ENCODE data around the gene CHEK2. TPM values are rescaled to one million over a fixed set of nuclear protein-coding genes. Genes with fewer than 3 reads are reported as not detected.

CHEK2 gene
- total and polyA plus RNA-seq, 2 experiments from 2014 or later = 86.0 to 121 TPM

DNA sequence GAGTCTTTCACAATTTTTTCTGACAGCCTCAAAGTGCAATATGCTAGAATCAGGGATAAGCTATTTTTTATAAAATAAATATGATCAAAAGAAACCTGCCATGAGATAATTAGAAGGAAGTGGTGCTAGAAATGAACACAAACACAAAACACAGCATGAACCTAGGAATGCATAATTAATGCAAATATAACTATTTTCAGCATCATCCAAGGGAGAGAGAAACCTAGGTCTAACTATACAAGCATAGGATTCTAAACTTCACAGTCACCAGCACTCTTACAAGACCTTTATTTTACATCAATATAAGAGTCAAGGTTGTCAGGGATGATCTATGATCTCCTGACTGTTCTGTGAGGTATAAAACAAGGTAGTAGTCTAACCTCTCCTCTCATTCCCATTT, 91.2 kb downstream of the CHEK2 start (continued):
- TF ChIP-seq, protein P1, sequence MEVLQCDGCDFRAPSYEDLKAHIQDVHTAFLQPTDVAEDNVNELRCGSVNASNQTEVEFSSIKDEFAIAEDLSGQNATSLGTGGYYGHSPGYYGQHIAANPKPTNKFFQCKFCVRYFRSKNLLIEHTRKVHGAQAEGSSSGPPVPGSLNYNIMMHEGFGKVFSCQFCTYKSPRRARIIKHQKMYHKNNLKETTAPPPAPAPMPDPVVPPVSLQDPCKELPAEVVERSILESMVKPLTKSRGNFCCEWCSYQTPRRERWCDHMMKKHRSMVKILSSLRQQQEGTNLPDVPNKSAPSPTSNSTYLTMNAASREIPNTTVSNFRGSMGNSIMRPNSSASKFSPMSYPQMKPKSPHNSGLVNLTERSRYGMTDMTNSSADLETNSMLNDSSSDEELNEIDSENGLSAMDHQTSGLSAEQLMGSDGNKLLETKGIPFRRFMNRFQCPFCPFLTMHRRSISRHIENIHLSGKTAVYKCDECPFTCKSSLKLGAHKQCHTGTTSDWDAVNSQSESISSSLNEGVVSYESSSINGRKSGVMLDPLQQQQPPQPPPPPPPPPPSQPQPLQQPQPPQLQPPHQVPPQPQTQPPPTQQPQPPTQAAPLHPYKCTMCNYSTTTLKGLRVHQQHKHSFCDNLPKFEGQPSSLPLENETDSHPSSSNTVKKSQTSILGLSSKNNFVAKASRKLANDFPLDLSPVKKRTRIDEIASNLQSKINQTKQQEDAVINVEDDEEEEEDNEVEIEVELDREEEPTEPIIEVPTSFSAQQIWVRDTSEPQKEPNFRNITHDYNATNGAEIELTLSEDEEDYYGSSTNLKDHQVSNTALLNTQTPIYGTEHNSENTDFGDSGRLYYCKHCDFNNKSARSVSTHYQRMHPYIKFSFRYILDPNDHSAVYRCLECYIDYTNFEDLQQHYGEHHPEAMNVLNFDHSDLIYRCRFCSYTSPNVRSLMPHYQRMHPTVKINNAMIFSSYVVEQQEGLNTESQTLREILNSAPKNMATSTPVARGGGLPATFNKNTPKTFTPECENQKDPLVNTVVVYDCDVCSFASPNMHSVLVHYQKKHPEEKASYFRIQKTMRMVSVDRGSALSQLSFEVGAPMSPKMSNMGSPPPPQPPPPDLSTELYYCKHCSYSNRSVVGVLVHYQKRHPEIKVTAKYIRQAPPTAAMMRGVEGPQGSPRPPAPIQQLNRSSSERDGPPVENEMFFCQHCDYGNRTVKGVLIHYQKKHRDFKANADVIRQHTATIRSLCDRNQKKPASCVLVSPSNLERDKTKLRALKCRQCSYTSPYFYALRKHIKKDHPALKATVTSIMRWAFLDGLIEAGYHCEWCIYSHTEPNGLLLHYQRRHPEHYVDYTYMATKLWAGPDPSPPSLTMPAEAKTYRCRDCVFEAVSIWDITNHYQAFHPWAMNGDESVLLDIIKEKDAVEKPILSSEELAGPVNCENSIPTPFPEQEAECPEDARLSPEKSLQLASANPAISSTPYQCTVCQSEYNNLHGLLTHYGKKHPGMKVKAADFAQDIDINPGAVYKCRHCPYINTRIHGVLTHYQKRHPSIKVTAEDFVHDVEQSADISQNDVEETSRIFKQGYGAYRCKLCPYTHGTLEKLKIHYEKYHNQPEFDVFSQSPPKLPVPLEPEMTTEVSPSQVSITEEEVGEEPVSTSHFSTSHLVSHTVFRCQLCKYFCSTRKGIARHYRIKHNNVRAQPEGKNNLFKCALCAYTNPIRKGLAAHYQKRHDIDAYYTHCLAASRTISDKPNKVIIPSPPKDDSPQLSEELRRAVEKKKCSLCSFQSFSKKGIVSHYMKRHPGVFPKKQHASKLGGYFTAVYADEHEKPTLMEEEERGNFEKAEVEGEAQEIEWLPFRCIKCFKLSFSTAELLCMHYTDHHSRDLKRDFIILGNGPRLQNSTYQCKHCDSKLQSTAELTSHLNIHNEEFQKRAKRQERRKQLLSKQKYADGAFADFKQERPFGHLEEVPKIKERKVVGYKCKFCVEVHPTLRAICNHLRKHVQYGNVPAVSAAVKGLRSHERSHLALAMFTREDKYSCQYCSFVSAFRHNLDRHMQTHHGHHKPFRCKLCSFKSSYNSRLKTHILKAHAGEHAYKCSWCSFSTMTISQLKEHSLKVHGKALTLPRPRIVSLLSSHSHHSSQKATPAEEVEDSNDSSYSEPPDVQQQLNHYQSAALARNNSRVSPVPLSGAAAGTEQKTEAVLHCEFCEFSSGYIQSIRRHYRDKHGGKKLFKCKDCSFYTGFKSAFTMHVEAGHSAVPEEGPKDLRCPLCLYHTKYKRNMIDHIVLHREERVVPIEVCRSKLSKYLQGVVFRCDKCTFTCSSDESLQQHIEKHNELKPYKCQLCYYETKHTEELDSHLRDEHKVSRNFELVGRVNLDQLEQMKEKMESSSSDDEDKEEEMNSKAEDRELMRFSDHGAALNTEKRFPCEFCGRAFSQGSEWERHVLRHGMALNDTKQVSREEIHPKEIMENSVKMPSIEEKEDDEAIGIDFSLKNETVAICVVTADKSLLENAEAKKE (CRISPR knock-in tag; IDR thresholded peaks at IDR 0.05) = no peak
- no peak for TF ChIP-seq EZH2phosphoT487 (IDR thresholded peaks at IDR 0.05; ENCODE audit: unreplicated experiment)
- TF ChIP-seq, protein P2, sequence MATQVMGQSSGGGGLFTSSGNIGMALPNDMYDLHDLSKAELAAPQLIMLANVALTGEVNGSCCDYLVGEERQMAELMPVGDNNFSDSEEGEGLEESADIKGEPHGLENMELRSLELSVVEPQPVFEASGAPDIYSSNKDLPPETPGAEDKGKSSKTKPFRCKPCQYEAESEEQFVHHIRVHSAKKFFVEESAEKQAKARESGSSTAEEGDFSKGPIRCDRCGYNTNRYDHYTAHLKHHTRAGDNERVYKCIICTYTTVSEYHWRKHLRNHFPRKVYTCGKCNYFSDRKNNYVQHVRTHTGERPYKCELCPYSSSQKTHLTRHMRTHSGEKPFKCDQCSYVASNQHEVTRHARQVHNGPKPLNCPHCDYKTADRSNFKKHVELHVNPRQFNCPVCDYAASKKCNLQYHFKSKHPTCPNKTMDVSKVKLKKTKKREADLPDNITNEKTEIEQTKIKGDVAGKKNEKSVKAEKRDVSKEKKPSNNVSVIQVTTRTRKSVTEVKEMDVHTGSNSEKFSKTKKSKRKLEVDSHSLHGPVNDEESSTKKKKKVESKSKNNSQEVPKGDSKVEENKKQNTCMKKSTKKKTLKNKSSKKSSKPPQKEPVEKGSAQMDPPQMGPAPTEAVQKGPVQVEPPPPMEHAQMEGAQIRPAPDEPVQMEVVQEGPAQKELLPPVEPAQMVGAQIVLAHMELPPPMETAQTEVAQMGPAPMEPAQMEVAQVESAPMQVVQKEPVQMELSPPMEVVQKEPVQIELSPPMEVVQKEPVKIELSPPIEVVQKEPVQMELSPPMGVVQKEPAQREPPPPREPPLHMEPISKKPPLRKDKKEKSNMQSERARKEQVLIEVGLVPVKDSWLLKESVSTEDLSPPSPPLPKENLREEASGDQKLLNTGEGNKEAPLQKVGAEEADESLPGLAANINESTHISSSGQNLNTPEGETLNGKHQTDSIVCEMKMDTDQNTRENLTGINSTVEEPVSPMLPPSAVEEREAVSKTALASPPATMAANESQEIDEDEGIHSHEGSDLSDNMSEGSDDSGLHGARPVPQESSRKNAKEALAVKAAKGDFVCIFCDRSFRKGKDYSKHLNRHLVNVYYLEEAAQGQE (IDR thresholded peaks at IDR 0.05; ENCODE audit: unreplicated experiment) = no peak
- no peak for TF ChIP-seq NANOG (IDR thresholded peaks at IDR 0.05; ENCODE audit: borderline replicate concordance)

DNA sequence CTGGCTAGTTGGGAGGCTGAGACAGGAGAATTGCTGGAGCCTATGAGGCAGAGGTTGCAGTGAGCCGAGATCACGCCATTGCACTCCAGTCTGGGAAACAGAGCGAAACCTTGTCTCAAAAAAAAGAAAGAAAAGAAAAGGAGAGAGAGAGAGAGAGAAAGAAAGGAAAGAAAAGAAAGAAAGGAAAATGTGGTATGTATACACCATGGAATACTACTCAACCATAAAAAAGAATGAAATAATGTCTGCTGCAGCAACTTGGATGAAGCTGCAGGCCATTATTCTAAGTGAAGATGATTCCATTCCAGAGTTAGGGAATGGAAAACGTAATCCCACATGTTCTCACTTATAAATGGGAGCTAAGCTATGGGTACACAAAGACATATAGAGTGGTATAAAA, 92.8 kb downstream of the CHEK2 start:
- Mint-ChIP-seq H3K27ac (no peak overlapping the region), H3K9me3 (peaks cover 3% of the 10 kb centered on the region; the same call in 1 of the 3 replicates), H3K4me1 (peaks cover 8% of the 10 kb centered on the region), H3K27me3 (ENCODE audit: insufficient read depth, low read depth, poor library complexity) (no peaks in the 10 kb centered on the region), H3K4me3 (no peak overlapping the region), H3K36me3 (ENCODE audit: low read depth) (peaks cover 3% of the 10 kb centered on the region; the same call in 1 of the 3 replicates)
- Histone ChIP-seq H4K20me1 (replicated peaks; ENCODE audit: insufficient read depth) (no peaks in the 10 kb centered on the region), H3K4me1 (ENCODE audit: insufficient read depth) (0 out of 2 replicates have a peak, but pooled peaks cover 5% of the 10 kb centered on the region), H2AFZ (no peak overlapping the region), H3K4me3 (no peak overlapping the region), H3F3A (replicated peaks; ENCODE audit: low read depth) (no peaks in the 10 kb centered on the region), H3K36me3 (ENCODE audit: insufficient read depth) (no peaks in the 10 kb centered on the region), H3K4me2 (no peak overlapping the region), H3K27me3 (ENCODE audit: insufficient read depth) (no peaks in the 10 kb centered on the region), H3K9me2 (ENCODE audit: insufficient read depth) (no peaks in the 10 kb centered on the region; the same call in 1 of the 2 replicates), H3K79me2 (replicated peaks; ENCODE audit: insufficient read depth) (no peaks in the 10 kb centered on the region), H3K27ac (ENCODE audit: low read depth) (no peak overlapping the region)
- DNase-seq (ENCODE audit: low spot score) = no peak
- no peak for ATAC-seq
- no peak for TF ChIP-seq STAT1 (IDR thresholded peaks at IDR 0.05; ENCODE audit: unreplicated experiment)
- no peak for TF ChIP-seq ZNF114 (CRISPR knock-in tag; IDR thresholded peaks at IDR 0.05)
- TF ChIP-seq JUNB (IDR thresholded peaks at IDR 0.05; ENCODE audit: unreplicated experiment) = no peak
- no peak for TF ChIP-seq EZH2 (IDR thresholded peaks at IDR 0.05; ENCODE audit: low read depth, unreplicated experiment)
- TF ChIP-seq, protein P2 (IDR thresholded peaks at IDR 0.05; ENCODE audit: unreplicated experiment) = no peak
- TF ChIP-seq CREB1 (CRISPR knock-in tag; IDR thresholded peaks at IDR 0.05; ENCODE audit: low read depth) = no peak
